RCC 7860 (cell line): ENCODE data around the gene LPAR1.

ENCODE experiments used
- DNase-seq: peaks from one replicate; pipeline ENCODE4 v3.0.0-alpha.2; 2015; ENCODE audit warnings: low spot score
- FAIRE-seq: peaks from 2 replicates; lab custom pipeline; 2012; peaks lifted over from hg19 to GRCh38; lab: Jason Lieb, UNC

Gene LPAR1

GRCh38 chr9:111003182-111003581 is 35.1 kb downstream of the LPAR1 start:
- DNase-seq: no peak
- FAIRE-seq: no peak

GRCh38 chr9:111001526-111001925 is 36.7 kb downstream of the LPAR1 start:
- FAIRE-seq: no peak
- DNase-seq: no peak

- DNase-seq: no peak
Observed at GRCh38 chr9:111000202-111000601, 38.1 kb downstream of the LPAR1 start.

GRCh38 chr9:110999379-110999778 is 38.9 kb downstream of the LPAR1 start:
- DNase-seq: no peak

More at GRCh38 chr9:111000202-111000601, 38.1 kb downstream of the LPAR1 start:
- no peak for FAIRE-seq

GRCh38 chr9:110997847-110998246 is 40.4 kb downstream of the LPAR1 start:
- no peak for FAIRE-seq
- no peak for DNase-seq

More at GRCh38 chr9:110999379-110999778, 38.9 kb downstream of the LPAR1 start:
- FAIRE-seq: no peak

- FAIRE-seq (no peak), DNase-seq (no peak)
Observed at GRCh38 chr9:110996436-110997220, 41.6 kb downstream of the LPAR1 start.

- DNase-seq: no peak
Observed at GRCh38 chr9:110995420-110996340, 42.6 kb downstream of the LPAR1 start.

GRCh38 chr9:110994771-110995241 is 43.5 kb downstream of the LPAR1 start:
- no peak for FAIRE-seq

More at GRCh38 chr9:110995420-110996340, 42.6 kb downstream of the LPAR1 start:
- FAIRE-seq: no peak

GRCh38 chr9:110990481-110990880 is 47.8 kb downstream of the LPAR1 start:
- peak; percentile 48 for FAIRE-seq

More at GRCh38 chr9:110994771-110995241, 43.5 kb downstream of the LPAR1 start:
- no peak for DNase-seq

GRCh38 chr9:110986529-110986928 is 51.7 kb downstream of the LPAR1 start:
- FAIRE-seq (no peak), DNase-seq (no peak)

More at GRCh38 chr9:110990481-110990880, 47.8 kb downstream of the LPAR1 start:
- DNase-seq: no peak

GRCh38 chr9:110984890-110985437 is 53.3 kb downstream of the LPAR1 start:
- FAIRE-seq (no peak), DNase-seq (no peak)

- FAIRE-seq: no peak
- DNase-seq: no peak
Observed at GRCh38 chr9:110980261-110980660, 58.0 kb downstream of the LPAR1 start.

- DNase-seq (no peak), FAIRE-seq (no peak)
Observed at GRCh38 chr9:110979636-110980035, 58.6 kb downstream of the LPAR1 start.

GRCh38 chr9:110978516-110978915 is 59.8 kb downstream of the LPAR1 start:
- no peak for DNase-seq
- FAIRE-seq: no peak

GRCh38 chr9:110977259-110977709 is 61.0 kb downstream of the LPAR1 start:
- FAIRE-seq: peak; percentile 81

GRCh38 chr9:110975969-110976368 is 62.3 kb downstream of the LPAR1 start:
- FAIRE-seq (no peak), DNase-seq (no peak)

More at GRCh38 chr9:110977259-110977709, 61.0 kb downstream of the LPAR1 start:
- DNase-seq: peak; percentile 65

- FAIRE-seq (no peak), DNase-seq (no peak)
Observed at GRCh38 chr9:110975278-110975677, 63.0 kb downstream of the LPAR1 start.

- no peak for DNase-seq
Observed at GRCh38 chr9:110971705-110972104, 66.6 kb downstream of the LPAR1 start.

GRCh38 chr9:110971234-110971633 is 67.0 kb downstream of the LPAR1 start:
- DNase-seq: no peak
- FAIRE-seq: no peak

More at GRCh38 chr9:110971705-110972104, 66.6 kb downstream of the LPAR1 start:
- FAIRE-seq: no peak

GRCh38 chr9:110969971-110970386 is 68.3 kb downstream of the LPAR1 start:
- FAIRE-seq (no peak), DNase-seq (peak; percentile 71)

GRCh38 chr9:110968096-110968495 is 70.2 kb downstream of the LPAR1 start:
- DNase-seq: no peak
- FAIRE-seq: no peak
